Adrenal gland (tissue), 12 donors: Measurements from ENCODE around the gene PPFIA1. TPM values are rescaled to one million over a fixed set of nuclear protein-coding genes. Genes with fewer than 3 reads are reported as not detected.
A peak's percentile ranks its signal among the peaks of the same experiment; 100 is the strongest.

ENCODE experiments used
- DNase-seq, 7 donors: peaks; one replicate each; pipeline ENCODE4 v3.0.0-alpha.2; 2019 to 2020
- H3K27ac ChIP-seq, 5 donors: fragments of 200-600 bp; sonication (generic) in 4 of 5; 1 replicate in 3 of 5; 2 replicates in 2 of 5; pipeline versions ENCODE4 v1.5.1 to v1.8.0; 2016 to 2020; ENCODE audit warnings: mild to moderate bottlenecking in 1 of 5
- H3K27me3 ChIP-seq: fragments of 200-600 bp; 2 replicates; pipeline ENCODE4 v1.8.0; 2021
- H3K36me3 ChIP-seq, 2 donors: fragments of 200-600 bp; replicated peaks in 1 of 2; 1 replicate in 1 of 2; 2 replicates in 1 of 2; pipeline versions ENCODE4 v1.5.1 to v1.8.0; 2018 to 2022
- H3K4me1 ChIP-seq, 2 donors: fragments of 200-600 bp; replicated peaks in 1 of 2; 1 replicate in 1 of 2; 2 replicates in 1 of 2; pipeline versions ENCODE4 v1.5.1 to v1.8.0; 2018 to 2021
- H3K4me3 ChIP-seq, 4 donors: fragments of 200-600 bp; sonication (generic) in 3 of 4; one replicate each; pipeline ENCODE4 v1.5.1; 2016 to 2018
- H3K9me3 ChIP-seq, 3 donors: fragments of 200-600 bp; sonication (generic) in 1 of 3; replicated peaks in 1 of 3; 1 replicate in 2 of 3; 2 replicates in 1 of 3; pipeline versions ENCODE4 v1.5.1 to v1.8.0; 2016 to 2021
- POLR2A ChIP-seq, 2 donors: fragments of 450-650 bp; IDR thresholded peaks; one replicate each; pipeline ENCODE4 v1.6.1; 2017; ENCODE audit warnings: antibody characterized with exemption in 2 of 2, mild to moderate bottlenecking in 2 of 2, moderate library complexity in 1 of 2
- WGBS, 4 donors: extraction: QIAGEN DNeasy Blood & Tissue Kit in 2 of 4; methylation state at CpG; one replicate each; pipeline versions ENCODE4 v1.1.5 to v1.1.7; 2013 to 2017; 5-methylcytosine and 5-hydroxymethylcytosine counted together
- intact Hi-C, 2 donors: fragments of 100-400 bp; cut with DNase I; formaldehyde crosslinking; loops; one replicate each; pipeline versions ENCODE4 v1.14.1 to v1.15.0; 2022 to 2023
- polyA plus RNA-seq, 3 donors: library from polyadenylated mRNA; stranded (reverse); fragments of 200-250 nt in 2 of 3; fragments of 350-450 nt in 1 of 3; fragmentation: Illumina TruSeq in 1 of 3; extraction: RNeasy Lipid Tissue Mini Kit (QIAGEN cat#74804) in 1 of 3; gene quantifications; one replicate each; pipeline ENCODE4 v1.2.3, GENCODE V29; 2013 to 2014
- total RNA-seq, 9 donors: library from RNA; depleted of rRNA in 4 of 9; stranded (reverse); fragments of >200 nt in 4 of 9; fragments of 120-200 nt in 1 of 9; fragmentation: NEBNext Ultra II Directional in 1 of 9; extraction: Animal tissue kit (Norgen Biotek cat#: 25700) in 1 of 9; gene quantifications; one replicate each; pipeline versions ENCODE4 v1.1.0 to v1.2.4, GENCODE V29; 2013 to 2023
- TF ChIP-seq, protein P1 (sequence below), 6 experiments: fragments of 450-650 bp in 4 of 6; fragments of 200-600 bp in 2 of 6; sonication (generic) in 1 of 6; IDR thresholded peaks; 1 replicate in 5 of 6; 2 replicates in 1 of 6; pipeline versions ENCODE4 v1.5.1 to v1.8.0; 2016 to 2021; ENCODE audit warnings: antibody characterized with exemption in 6 of 6, mild to moderate bottlenecking in 2 of 6, moderate library complexity in 1 of 6
- donor health status: healthy with polysubstance abuse.
- donor health status: Bipolar disorder and iron deficiency.
- donor health status: DM: yes; HTN: yes; CAD: no.
- donor health status: DM: no; HTN: no; CAD: no.
- donor health status: DM: no; HTN: no; CAD: no.
- donor health status: DM: yes; HTN: yes; CAD: no.

The PPFIA1 gene
- total and polyA plus RNA-seq, 12 donors, result 25.8 to 58.6 (median 35.7) TPM

DNA sequence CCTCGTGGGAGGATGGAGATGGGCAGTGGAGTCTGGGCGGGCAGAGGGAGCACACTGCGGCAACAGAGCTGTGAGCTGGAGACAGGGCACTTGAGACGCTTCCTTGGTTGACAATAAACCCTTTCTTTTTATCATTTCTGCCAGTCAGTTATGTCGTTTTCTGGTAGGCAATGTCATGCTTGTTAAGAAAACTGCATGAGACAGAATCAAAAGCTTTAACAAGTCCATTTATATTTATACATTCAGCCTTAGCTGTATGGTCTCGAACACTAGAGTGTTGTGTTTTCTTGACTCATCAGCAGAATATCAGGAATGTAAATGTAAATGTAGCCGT, 31.9 kb downstream of the PPFIA1 start:
- TF ChIP-seq, protein P1, sequence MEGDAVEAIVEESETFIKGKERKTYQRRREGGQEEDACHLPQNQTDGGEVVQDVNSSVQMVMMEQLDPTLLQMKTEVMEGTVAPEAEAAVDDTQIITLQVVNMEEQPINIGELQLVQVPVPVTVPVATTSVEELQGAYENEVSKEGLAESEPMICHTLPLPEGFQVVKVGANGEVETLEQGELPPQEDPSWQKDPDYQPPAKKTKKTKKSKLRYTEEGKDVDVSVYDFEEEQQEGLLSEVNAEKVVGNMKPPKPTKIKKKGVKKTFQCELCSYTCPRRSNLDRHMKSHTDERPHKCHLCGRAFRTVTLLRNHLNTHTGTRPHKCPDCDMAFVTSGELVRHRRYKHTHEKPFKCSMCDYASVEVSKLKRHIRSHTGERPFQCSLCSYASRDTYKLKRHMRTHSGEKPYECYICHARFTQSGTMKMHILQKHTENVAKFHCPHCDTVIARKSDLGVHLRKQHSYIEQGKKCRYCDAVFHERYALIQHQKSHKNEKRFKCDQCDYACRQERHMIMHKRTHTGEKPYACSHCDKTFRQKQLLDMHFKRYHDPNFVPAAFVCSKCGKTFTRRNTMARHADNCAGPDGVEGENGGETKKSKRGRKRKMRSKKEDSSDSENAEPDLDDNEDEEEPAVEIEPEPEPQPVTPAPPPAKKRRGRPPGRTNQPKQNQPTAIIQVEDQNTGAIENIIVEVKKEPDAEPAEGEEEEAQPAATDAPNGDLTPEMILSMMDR (IDR thresholded peaks at IDR 0.05), result no peak
- no peak for TF ChIP-seq POLR2A (IDR thresholded peaks at IDR 0.05)
- no peak for DNase-seq
- intact Hi-C loops, result no loop called here
- peaks cover 19 to 25% of the 10 kb centered on the region in 2 donors for H3K4me1 ChIP-seq
- H3K4me3 ChIP-seq, result no peak overlapping the region
- H3K27me3 ChIP-seq, result no peaks in the 10 kb centered on the region
- 86 to 95% (median 88%) methylated on average over 7 of the region's 7 CpGs for WGBS, 4 donors
- H3K27ac ChIP-seq, result no peak overlapping the region
- H3K9me3 ChIP-seq, result no peaks in the 10 kb centered on the region
- peaks cover 0 to 17% of the 10 kb centered on the region in 2 donors for H3K36me3 ChIP-seq

GRCh38 chr11:70303070-70303469, 32.6 kb downstream of the PPFIA1 start:
- H3K9me3 ChIP-seq, result no peaks in the 10 kb centered on the region
- H3K27ac ChIP-seq, result peak overlapping the region; percentile 44 to 87 (median 79)
- TF ChIP-seq, protein P1 (IDR thresholded peaks at IDR 0.05), result no peak
- peak in 1 of 2 donors; percentile 42 for TF ChIP-seq POLR2A (IDR thresholded peaks at IDR 0.05)
- H3K4me1 ChIP-seq, result peaks cover 23 to 27% of the 10 kb centered on the region in 2 donors
- peak; percentile 54 to 72 (median 66) for DNase-seq
- 39 to 58% (median 44%) methylated on average over 12 to 13 of the region's 13 CpGs for WGBS, 4 donors
- H3K27me3 ChIP-seq, result no peaks in the 10 kb centered on the region
- H3K4me3 ChIP-seq, result no peak overlapping the region
- peaks cover 0 to 14% of the 10 kb centered on the region in 2 donors for H3K36me3 ChIP-seq
- intact Hi-C loops, result no loop called here

- H3K27ac ChIP-seq, result peak overlapping the region in 4 of 5 donors; percentile 44 to 87 (median 82)
- peaks cover 0 to 6% of the 10 kb centered on the region in 2 donors for H3K36me3 ChIP-seq
- intact Hi-C loops, result no loop called here
- H3K27me3 ChIP-seq, result no peaks in the 10 kb centered on the region
- DNase-seq, result no peak
- peaks cover 23 to 24% of the 10 kb centered on the region in 2 donors for H3K4me1 ChIP-seq
- TF ChIP-seq, protein P1 (IDR thresholded peaks at IDR 0.05), result no peak
- TF ChIP-seq POLR2A (IDR thresholded peaks at IDR 0.05), result no peak
- no peak overlapping the region for H3K4me3 ChIP-seq
- no peaks in the 10 kb centered on the region for H3K9me3 ChIP-seq
- 71 to 85% (median 76%) methylated on average over 2 of the region's 2 CpGs for WGBS, 4 donors
Measured at GRCh38 chr11:70304208-70304603, 33.7 kb downstream of the PPFIA1 start.

DNA sequence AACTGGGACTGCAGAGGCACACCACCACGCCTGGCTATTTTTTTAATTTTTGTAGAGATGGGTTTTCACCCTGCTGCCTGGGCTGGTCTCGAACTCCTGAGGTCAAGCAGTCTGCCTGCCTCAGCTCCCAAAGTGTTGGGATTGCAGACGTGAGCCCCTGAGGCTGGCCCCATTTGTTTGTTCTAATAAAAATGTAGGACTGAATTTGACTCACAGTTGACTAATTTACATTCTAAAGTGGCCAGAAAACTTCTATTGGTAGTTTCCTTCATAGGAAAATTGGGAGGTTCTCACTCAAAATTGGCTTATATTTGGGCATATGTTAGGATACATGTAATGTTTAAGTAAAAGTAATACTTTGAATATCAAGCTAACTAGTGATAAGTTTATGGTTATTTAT, 35.0 kb downstream of the PPFIA1 start:
- Histone ChIP-seq H3K4me1 (peaks cover 23 to 29% of the 10 kb centered on the region in 2 donors), H3K9me3 (no peaks in the 10 kb centered on the region), H3K27me3 (no peaks in the 10 kb centered on the region), H3K36me3 (peaks cover 0 to 5% of the 10 kb centered on the region in 2 donors), H3K4me3 (no peak overlapping the region), H3K27ac (no peak overlapping the region)
- intact Hi-C loops, result no loop called here
- TF ChIP-seq POLR2A (IDR thresholded peaks at IDR 0.05), result no peak
- TF ChIP-seq, protein P1 (IDR thresholded peaks at IDR 0.05), result no peak
- no peak for DNase-seq
- WGBS, 4 donors, result 86 to 100% (median 90%) methylated on average over 3 of the region's 3 CpGs
